ENCODE data around the gene LIME1. TPM values are rescaled to one million over a fixed set of nuclear protein-coding genes. Genes with fewer than 3 reads are reported as not detected.
A peak's percentile ranks its signal among the peaks of the same experiment; 100 is the strongest.

The LIME1 gene
- total and polyA plus RNA-seq, 7 donors = 1.7 to 5.1 (median 3.1) TPM

GRCh38 chr20:63737945-63738686 lies 1.7 kb downstream of the LIME1 start:
- no peak for TF ChIP-seq CTCF (IDR thresholded peaks at IDR 0.05)
- Histone ChIP-seq H3K27me3 (ENCODE audit: insufficient read depth in 3 of 3, low read length in 2 of 3) (no peaks in the 10 kb centered on the region), H3K4me1 (peaks cover 15% of the 10 kb centered on the region), H3K27ac (peak overlapping the region; percentile 95), H3K36me3 (ENCODE audit: insufficient read depth in 1 of 2, low read depth in 1 of 2) (peaks cover 0 to 43% of the 10 kb centered on the region in 2 donors), H3K9me3 (no peaks in the 10 kb centered on the region), H3K4me3 (peak overlapping the region; percentile 79)
- DNase-seq (peak in 1 of 2 donors; percentile 64), ATAC-seq (no peak)
- WGBS, 3 donors = 29 to 59% (median 58%) methylated on average over 29 to 43 of the region's 43 CpGs
- intact Hi-C loops (cut with DNase I) = loop anchor here (2.0 to 5.0 kb wide), 2 partner anchors 29 to 36 kb away; partner anchors contain the start of gene ZGPAT (in 1 of the 2)

- Histone ChIP-seq H3K36me3 (ENCODE audit: insufficient read depth in 1 of 2, low read depth in 1 of 2) (peaks cover 0 to 46% of the 10 kb centered on the region in 2 donors), H3K4me1 (peaks cover 15% of the 10 kb centered on the region), H3K27ac (peak overlapping the region; percentile 95), H3K27me3 (ENCODE audit: insufficient read depth in 3 of 3, low read length in 2 of 3) (no peaks in the 10 kb centered on the region), H3K4me3 (peak overlapping the region; percentile 79), H3K9me3 (no peaks in the 10 kb centered on the region)
- no peak for TF ChIP-seq CTCF (IDR thresholded peaks at IDR 0.05)
- DNase-seq (peak; percentile 77 to 86), ATAC-seq (peak; percentile 30 to 71 (median 58))
- WGBS, 3 donors = 12 to 17% (median 16%) methylated on average over 26 of the region's 26 CpGs
- intact Hi-C loops (cut with DNase I) = loop anchor here (2.0 to 5.0 kb wide), 2 partner anchors 30 to 36 kb away; partner anchors contain the start of gene ZGPAT (in 1 of the 2)
Observed at GRCh38 chr20:63738687-63739129, 2.2 kb downstream of the LIME1 start.

- H3K27me3 ChIP-seq (ENCODE audit: insufficient read depth in 3 of 3, low read length in 2 of 3) = no peaks in the 10 kb centered on the region
- TF ChIP-seq CTCF (IDR thresholded peaks at IDR 0.05) = no peak
- peak; percentile 86 to 91 for DNase-seq
- H3K4me3 ChIP-seq = peak within 1 kb of the TSS; percentile 79
- peaks cover 0 to 41% of the 10 kb centered on the region in 2 donors for H3K36me3 ChIP-seq (ENCODE audit: insufficient read depth in 1 of 2, low read depth in 1 of 2)
- peaks cover 15% of the 10 kb centered on the region for H3K4me1 ChIP-seq
- H3K9me3 ChIP-seq = no peaks in the 10 kb centered on the region
- peak; percentile 68 to 77 (median 70) for ATAC-seq
- intact Hi-C loops (cut with DNase I) = loop anchor here (2.0 to 5.0 kb wide), 2 partner anchors 31 to 37 kb away; partner anchors contain the start of gene ZGPAT (in 1 of the 2)
- H3K27ac ChIP-seq = peak within 1 kb of the TSS; percentile 95
- 0 to 1% (median 1%) methylated on average over 25 to 132 of the region's 136 CpGs for WGBS, 3 donors
Observed at GRCh38 chr20:63739130-63740069, 2.9 kb downstream of the LIME1 start, which contains the start of gene SLC2A4RG. SLC2A4RG (plus strand) TSS chr20:63739776; CDS start chr20:63739913, 137 bp downstream.

GRCh38 chr20:63740070-63740626 lies 3.7 kb downstream of the LIME1 start:
- H3K36me3 ChIP-seq (ENCODE audit: insufficient read depth in 1 of 2, low read depth in 1 of 2) = peaks cover 0 to 34% of the 10 kb centered on the region in 2 donors
- peaks cover 15% of the 10 kb centered on the region for H3K4me1 ChIP-seq
- intact Hi-C loops (cut with DNase I) = no loop called here
- H3K9me3 ChIP-seq = no peaks in the 10 kb centered on the region
- peak overlapping the region; percentile 71 for H3K4me3 ChIP-seq
- 0 to 1% (median 1%) methylated on average over 21 to 80 of the region's 80 CpGs for WGBS, 3 donors
- H3K27ac ChIP-seq = peak overlapping the region; percentile 84
- TF ChIP-seq CTCF (IDR thresholded peaks at IDR 0.05) = no peak
- ATAC-seq = peak in 3 of 4 donors; percentile 0 to 1 (median 0)
- peak in 1 of 2 donors; percentile 80 for DNase-seq
- H3K27me3 ChIP-seq (ENCODE audit: insufficient read depth in 3 of 3, low read length in 2 of 3) = no peaks in the 10 kb centered on the region
